H1 (cell line): Measurements from ENCODE around the gene TOP1. TPM values are rescaled to one million over a fixed set of nuclear protein-coding genes. Genes with fewer than 3 reads are reported as not detected.

Experiments
- CTCF ChIA-PET: fragments of 300-600 bp; sonication (Branson Sonifier 250); formaldehyde crosslinking; loops from one replicate; lab custom pipeline; 2021; ENCODE audit not compliant: partially characterized antibody; lab: Charles Lee
- POLR2A ChIA-PET: fragments of 300-600 bp; sonication (Branson Sonifier 250); formaldehyde crosslinking; loops from one replicate; lab custom pipeline; 2021; ENCODE audit warnings: inconsistent platforms; ENCODE audit not compliant: partially characterized antibody; lab: Charles Lee
- DNase-seq, 2 experiments: peaks; one replicate each; pipeline versions ENCODE4 v3.0.0 to v3.0.0-alpha.2; 2010 to 2022; ENCODE audit warnings: low spot score in 2 of 2, low read depth in 1 of 2, mixed read lengths in 1 of 2
- FAIRE-seq: peaks from 2 replicates; lab custom pipeline; 2011; peaks lifted over from hg19 to GRCh38; lab: Jason Lieb, UNC
- H2AFZ ChIP-seq: 2 replicates; pipeline ENCODE4 v1.8.1; 2012; ENCODE audit warnings: low read length, inconsistent platforms
- H2AK5ac ChIP-seq: 2 replicates; pipeline ENCODE4 v1.6.1; 2013; ENCODE audit warnings: low read depth, low read length
- H2BK120ac ChIP-seq: replicated peaks from 2 replicates; pipeline ENCODE3; 2013; ENCODE audit warnings: low read depth, low read length, inconsistent platforms
- H2BK12ac ChIP-seq: 2 replicates; pipeline ENCODE4 v1.6.1; 2013; ENCODE audit warnings: low read depth, low read length
- H2BK15ac ChIP-seq: 2 replicates; pipeline ENCODE4 v1.6.1; 2013; ENCODE audit warnings: low read length
- H2BK20ac ChIP-seq: 2 replicates; pipeline ENCODE4 v1.6.1; 2013; ENCODE audit warnings: low read length
- H2BK5ac ChIP-seq: 2 replicates; pipeline ENCODE4 v1.6.1; 2013; ENCODE audit warnings: low read depth, low read length
- H3K14ac ChIP-seq: 2 replicates; pipeline ENCODE4 v1.6.1; 2013; ENCODE audit warnings: inconsistent platforms; ENCODE audit not compliant: insufficient read length
- H3K18ac ChIP-seq: 2 replicates; pipeline ENCODE4 v1.6.1; 2013; ENCODE audit warnings: low read length; ENCODE audit errors: extremely low read depth
- H3K23ac ChIP-seq: 2 replicates; pipeline ENCODE4 v1.6.1; 2013; ENCODE audit warnings: inconsistent platforms; ENCODE audit not compliant: insufficient read length
- H3K23me2 ChIP-seq: 2 replicates; pipeline ENCODE4 v1.6.1; 2013; ENCODE audit warnings: low read depth, low read length
- H3K27ac ChIP-seq: 2 replicates; pipeline ENCODE4 v1.6.1; 2011; ENCODE audit warnings: low read depth, low read length, inconsistent platforms
- H3K27me3 ChIP-seq, 4 experiments: replicated peaks in 1 of 4; 1 replicate in 1 of 4; 2 replicates in 3 of 4; pipeline versions ENCODE4 v1.6.1 to v1.8.1; 2011 to 2013; ENCODE audit warnings: low read length in 3 of 4, mild to moderate bottlenecking in 3 of 4, inconsistent platforms in 2 of 4, mixed read lengths in 2 of 4, moderate library complexity in 1 of 4; ENCODE audit not compliant: control insufficient read depth in 3 of 4, insufficient read depth in 3 of 4; ENCODE audit errors: extremely low read depth in 1 of 4
- H3K36me3 ChIP-seq, 4 experiments: 2 replicates each; pipeline versions ENCODE4 v1.6.1 to v1.8.1; 2011 to 2013; ENCODE audit warnings: mild to moderate bottlenecking in 4 of 4, low read length in 3 of 4, moderate library complexity in 2 of 4, control low read depth in 1 of 4, inconsistent platforms in 1 of 4; ENCODE audit not compliant: insufficient read depth in 4 of 4, control insufficient read depth in 2 of 4
- H3K4ac ChIP-seq: replicated peaks from 2 replicates; pipeline ENCODE3; 2013; ENCODE audit warnings: low read length, low read depth, mixed read lengths, inconsistent platforms; ENCODE audit not compliant: insufficient read length
- H3K4me1 ChIP-seq, 4 experiments: replicated peaks in 1 of 4; 1 replicate in 1 of 4; 2 replicates in 3 of 4; pipeline versions ENCODE4 v1.6.1 to v1.8.1; 2011 to 2013; ENCODE audit warnings: low read length in 3 of 4, inconsistent platforms in 2 of 4, mixed read lengths in 1 of 4; ENCODE audit not compliant: insufficient read depth in 4 of 4, control insufficient read depth in 3 of 4
- H3K4me2 ChIP-seq, 2 experiments: 2 replicates each; pipeline versions ENCODE4 v1.6.1 to v1.8.1; 2011 to 2013; ENCODE audit warnings: low read depth in 2 of 2, low read length in 2 of 2, control low read depth in 1 of 2, inconsistent platforms in 1 of 2, mild to moderate bottlenecking in 1 of 2; ENCODE audit not compliant: insufficient read depth in 1 of 2
- H3K4me3 ChIP-seq, 4 experiments: fragments of 200-600, 300-600 bp in 1 of 4; sonication (generic), shearing (Covaris generic), sonication (Bioruptor Twin) in 1 of 4; 2 replicates each; pipeline versions ENCODE4 v1.5.1 to v1.8.1; 2011 to 2016; ENCODE audit warnings: low read length in 4 of 4, low read depth in 3 of 4, control low read depth in 2 of 4, inconsistent platforms in 2 of 4, mild to moderate bottlenecking in 2 of 4, mixed read lengths in 1 of 4, moderate library complexity in 1 of 4; ENCODE audit not compliant: insufficient read depth in 2 of 4; ENCODE audit errors: extremely low read depth in 1 of 4
- H3K56ac ChIP-seq: replicated peaks from 2 replicates; pipeline ENCODE3; 2013; ENCODE audit warnings: low read depth, mild to moderate bottlenecking, mixed read lengths, low read length, inconsistent platforms; ENCODE audit not compliant: insufficient read length
- H3K79me1 ChIP-seq: 2 replicates; pipeline ENCODE4 v1.6.1; 2013; ENCODE audit warnings: low read depth, low read length, control low read depth
- H3K79me2 ChIP-seq, 2 experiments: 2 replicates each; pipeline versions ENCODE4 v1.6.1 to v1.8.1; 2012 to 2013; ENCODE audit warnings: low read length in 2 of 2, mild to moderate bottlenecking in 2 of 2, inconsistent platforms in 1 of 2; ENCODE audit not compliant: insufficient read depth in 2 of 2, control insufficient read depth in 1 of 2
- H3K9ac ChIP-seq, 4 experiments: replicated peaks in 1 of 4; 1 replicate in 1 of 4; 2 replicates in 3 of 4; pipeline versions ENCODE4 v1.6.1 to v1.8.1; 2011 to 2013; ENCODE audit warnings: low read depth in 3 of 4, low read length in 3 of 4, control low read depth in 2 of 4, mild to moderate bottlenecking in 2 of 4, moderate library complexity in 2 of 4, inconsistent platforms in 1 of 4; ENCODE audit errors: extremely low read depth in 1 of 4
- H3K9me3 ChIP-seq, 2 experiments: 2 replicates each; pipeline versions ENCODE4 v1.6.1 to v1.8.1; 2012 to 2013; ENCODE audit warnings: mild to moderate bottlenecking in 2 of 2, moderate library complexity in 2 of 2, control low read depth in 1 of 2, inconsistent platforms in 1 of 2, low read depth in 1 of 2, low read length in 1 of 2, mixed read lengths in 1 of 2; ENCODE audit not compliant: insufficient read depth in 2 of 2
- H4K20me1 ChIP-seq, 2 experiments: replicated peaks in 1 of 2; 2 replicates each; pipeline versions ENCODE3 to v1.8.1; 2011 to 2013; ENCODE audit warnings: inconsistent platforms in 2 of 2, low read length in 2 of 2, mild to moderate bottlenecking in 1 of 2; ENCODE audit not compliant: insufficient read depth in 2 of 2, control insufficient read depth in 1 of 2
- H4K5ac ChIP-seq: 2 replicates; pipeline ENCODE4 v1.6.1; 2013; ENCODE audit warnings: low read length, low read depth, mixed read lengths, inconsistent platforms; ENCODE audit not compliant: insufficient read length
- H4K8ac ChIP-seq: 2 replicates; pipeline ENCODE4 v1.8.0; 2013; ENCODE audit warnings: mild to moderate bottlenecking, moderate library complexity, low read length, inconsistent platforms; ENCODE audit not compliant: insufficient read depth; ENCODE audit errors: extremely low read depth
- H4K91ac ChIP-seq: replicated peaks from 2 replicates; pipeline ENCODE3; 2013; ENCODE audit warnings: low read length, mixed read lengths, inconsistent platforms; ENCODE audit not compliant: insufficient read length
- BRCA1 ChIP-seq: IDR thresholded peaks from 2 replicates; pipeline ENCODE4 v1.6.1; 2012; ENCODE audit warnings: low read depth, low read length, improper control_type of control experiment
- HDAC2 ChIP-seq, 2 experiments: fragments of 300-600 bp in 1 of 2; sonication (generic) in 1 of 2; IDR thresholded peaks; 2 replicates each; pipeline ENCODE4 v1.6.1; 2011 to 2012; ENCODE audit warnings: low read depth in 2 of 2, low read length in 2 of 2, mild to moderate bottlenecking in 2 of 2, moderate library complexity in 2 of 2, borderline replicate concordance in 1 of 2, inconsistent platforms in 1 of 2
- JUND ChIP-seq: IDR thresholded peaks from 2 replicates; pipeline ENCODE4 v1.6.1; 2011; ENCODE audit warnings: mild to moderate bottlenecking, improper control_type of control experiment, low read length
- KDM4A ChIP-seq: IDR thresholded peaks from one replicate; pipeline ENCODE4 v1.7.1; 2012; ENCODE audit warnings: low read depth, mild to moderate bottlenecking, moderate library complexity, low read length, inconsistent platforms; ENCODE audit not compliant: severe bottlenecking
- KDM5A ChIP-seq: fragments of 200-600 bp; IDR thresholded peaks from 2 replicates; pipeline ENCODE4 v1.7.1; 2012; ENCODE audit warnings: mild to moderate bottlenecking, low read length, inconsistent platforms, mixed read lengths
- NANOG ChIP-seq: IDR thresholded peaks from 2 replicates; pipeline ENCODE4 v1.6.1; 2011; ENCODE audit warnings: low read length, low read depth, mild to moderate bottlenecking, inconsistent platforms; ENCODE audit not compliant: insufficient read depth, poor library complexity, severe bottlenecking
- RAD21 ChIP-seq, 2 experiments: IDR thresholded peaks in 1 of 2; conservative IDR thresholded peaks in 1 of 2; 2 replicates each; pipeline ENCODE4 v1.6.1; 2011; ENCODE audit warnings: low read depth in 2 of 2, low read length in 2 of 2, improper control_type of control experiment in 1 of 2, inconsistent platforms in 1 of 2, mild to moderate bottlenecking in 1 of 2, moderate library complexity in 1 of 2
- RXRA ChIP-seq: IDR thresholded peaks from 2 replicates; pipeline ENCODE4 v1.6.1; 2011; ENCODE audit warnings: low read depth, mild to moderate bottlenecking, low read length, moderate library complexity; ENCODE audit not compliant: insufficient read depth
- SIN3A ChIP-seq, 2 experiments: IDR thresholded peaks in 1 of 2; conservative IDR thresholded peaks in 1 of 2; 2 replicates each; pipeline ENCODE4 v1.6.1; 2011 to 2012; ENCODE audit warnings: low read length in 2 of 2, improper control_type of control experiment in 1 of 2, low read depth in 1 of 2, mild to moderate bottlenecking in 1 of 2
- SIX5 ChIP-seq: IDR thresholded peaks from 2 replicates; pipeline ENCODE4 v1.6.1; 2011; ENCODE audit warnings: mild to moderate bottlenecking, low read depth, low read length
- SP4 ChIP-seq: IDR thresholded peaks from 2 replicates; pipeline ENCODE4 v1.6.1; 2012; ENCODE audit warnings: low read length, inconsistent platforms
- WGBS, 2 experiments: shearing (Covaris generic) in 1 of 2; methylation state at CpG; one replicate each; pipeline versions ENCODE4 v1.1.6 to v1.1.7; 2013 to 2015; ENCODE audit warnings: low lambda C conversion rate in 2 of 2, mixed read lengths in 2 of 2, inconsistent platforms in 1 of 2, low coverage in 1 of 2, missing lambda C conversion rate in 1 of 2; ENCODE audit not compliant: insufficient replicate concordance in 2 of 2, insufficient coverage in 1 of 2, insufficient read length in 1 of 2; ENCODE audit errors: extremely low coverage in 1 of 2, missing lambda C conversion rate in 1 of 2; 5-methylcytosine and 5-hydroxymethylcytosine counted together
- polyA plus RNA-seq, 7 experiments: library from polyadenylated mRNA; depleted of rRNA in 3 of 7; stranded (reverse) in 5 of 7; unstranded in 2 of 7; fragments of >200 nt in 5 of 7; fragments of 200-250 nt in 2 of 7; gene quantifications; 1 replicate in 5 of 7; 2 replicates in 1 of 7; 4 replicates in 1 of 7; pipeline versions ENCODE4 v1.2.1 to v1.2.3, GENCODE V29; 2011 to 2013; ENCODE audit warnings: missing spikeins in 2 of 7, mixed read lengths in 2 of 7
- total RNA-seq: library from RNA; stranded (reverse); fragmentation: NEBNext Ultra II Directional; extraction: Animal tissue kit (Norgen Biotek cat#: 25700); gene quantifications from 2 replicates; pipeline ENCODE4 v1.2.1, GENCODE V29; 2021
- TF ChIP-seq, protein P1 (sequence below): IDR thresholded peaks from 2 replicates; pipeline ENCODE4 v1.6.1; 2011; ENCODE audit warnings: low read length, improper control_type of control experiment

The TOP1 gene
- total and polyA plus RNA-seq, 2 of the 8 experiments (the other 6 are each of a cell fraction or from before 2014, with no cell fraction given), result 7.4 to 108 TPM

DNA sequence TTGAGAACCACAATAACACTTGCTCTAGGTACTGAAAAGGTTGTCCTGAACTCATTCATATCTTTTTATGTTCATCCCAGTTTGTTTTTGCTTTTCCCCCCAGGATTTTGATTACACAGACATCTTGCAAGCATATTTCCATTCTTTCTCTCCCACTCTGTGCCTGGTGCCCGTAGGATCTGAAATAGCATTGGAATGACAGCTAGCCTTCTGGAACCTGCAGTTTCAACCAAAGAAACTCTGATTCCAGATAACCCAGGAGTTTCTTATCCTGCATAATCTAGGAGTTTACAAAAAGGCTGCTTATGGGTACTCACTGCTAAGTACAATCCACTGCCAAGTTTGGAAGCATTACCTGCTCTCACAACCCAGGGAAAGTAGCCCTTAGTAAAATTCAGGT is 79.9 kb downstream of the TOP1 start:
- Histone ChIP-seq H3K79me1 (peaks cover 2% of the 10 kb centered on the region), H4K8ac (no peak overlapping the region), H2AK5ac (no peak overlapping the region), H3K18ac (no peak overlapping the region), H3K23ac (no peak overlapping the region), H3K79me2 (no peaks in the 10 kb centered on the region), H2AFZ (no peak overlapping the region), H3K23me2 (no peaks in the 10 kb centered on the region), H3K4me3 (no peak overlapping the region), H2BK15ac (no peak overlapping the region), H3K36me3 (peaks cover 18 to 56% (median 30%) of the 10 kb centered on the region in 4 experiments), H4K5ac (no peak overlapping the region), H2BK120ac (no peak overlapping the region), H3K9ac (no peak overlapping the region), H3K4me2 (no peak overlapping the region), H3K9me3 (no peaks in the 10 kb centered on the region), H3K4me1 (no peaks in the 10 kb centered on the region), H2BK12ac (no peak overlapping the region), H3K27ac (no peak overlapping the region), H2BK20ac (no peak overlapping the region), H3K56ac (no peak overlapping the region), H3K14ac (no peak overlapping the region), H2BK5ac (no peak overlapping the region), H4K91ac (no peak overlapping the region), H4K20me1 (no peaks in the 10 kb centered on the region), H3K27me3 (no peaks in the 10 kb centered on the region), H3K4ac (no peak overlapping the region)
- ChIA-PET CTCF (interaction anchor here (1.1 to 1.9 kb wide), 3 partner anchors 13 to 146 kb away, joined by 3 to 8 read pairs (median 3); no protein-coding TSS in a partner anchor), POLR2A (interaction anchor here (0.7 kb wide), 1 partner anchor 11 kb away, joined by 3 read pairs; no protein-coding TSS in a partner anchor)
- no peak for FAIRE-seq
- no peak for DNase-seq
- WGBS, 2 experiments, result 93% methylated on average over 1 of the region's 1 CpG; no CpG with 5 or more reads in 1 of the 2 experiments
- TF ChIP-seq RAD21 (IDR thresholded peaks at IDR 0.05 in 1 of 2, conservative IDR thresholded peaks at IDR 0.05 in 1 of 2; ENCODE audit: low read depth in 2 of 2, low read length in 2 of 2) (no peak), RXRA (no peak), KDM4A (no peak), SP4 (no peak), JUND (no peak), BRCA1 (no peak), HDAC2 (IDR thresholded peaks at IDR 0.05; ENCODE audit: borderline replicate concordance in 1 of 2, low read depth in 2 of 2, low read length in 2 of 2) (no peak), SIX5 (no peak), NANOG (no peak), KDM5A (no peak), SIN3A (conservative IDR thresholded peaks at IDR 0.05 in 1 of 2, IDR thresholded peaks at IDR 0.05 in 1 of 2; ENCODE audit: low read depth in 1 of 2, low read length in 2 of 2) (no peak)
- TF ChIP-seq, protein P1, sequence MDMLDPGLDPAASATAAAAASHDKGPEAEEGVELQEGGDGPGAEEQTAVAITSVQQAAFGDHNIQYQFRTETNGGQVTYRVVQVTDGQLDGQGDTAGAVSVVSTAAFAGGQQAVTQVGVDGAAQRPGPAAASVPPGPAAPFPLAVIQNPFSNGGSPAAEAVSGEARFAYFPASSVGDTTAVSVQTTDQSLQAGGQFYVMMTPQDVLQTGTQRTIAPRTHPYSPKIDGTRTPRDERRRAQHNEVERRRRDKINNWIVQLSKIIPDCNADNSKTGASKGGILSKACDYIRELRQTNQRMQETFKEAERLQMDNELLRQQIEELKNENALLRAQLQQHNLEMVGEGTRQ, result no peak
